ENCODE results near the gene MYO1E. TPM values are rescaled to one million over a fixed set of nuclear protein-coding genes. Genes with fewer than 3 reads are reported as not detected.

MYO1E gene
- total RNA-seq, 4 donors from 2014 or later: 49.7 to 135 (median 82.2) TPM

GRCh38 chr15:59120937-59121336 lies 251.7 kb downstream of the MYO1E start:
- no peak for TF ChIP-seq POLR2A (IDR thresholded peaks at IDR 0.05)
- TF ChIP-seq CTCF (IDR thresholded peaks at IDR 0.05): no peak
- DNase-seq: no peak
- intact Hi-C loops (cut with DNase I): no loop called here
- Histone ChIP-seq H3K36me3 (peaks cover 0 to 16% (median 0%) of the 10 kb centered on the region in 3 donors), H3K9me3 (no peaks in the 10 kb centered on the region), H3K27me3 (no peaks in the 10 kb centered on the region), H3K27ac (no peak overlapping the region), H3K4me3 (no peak overlapping the region), H3K4me1 (no peaks in the 10 kb centered on the region)
- 90 to 98% methylated on average over 5 of the region's 5 CpGs for WGBS, 2 donors

- Histone ChIP-seq H3K4me3 (no peak overlapping the region), H3K36me3 (peaks cover 0 to 23% (median 0%) of the 10 kb centered on the region in 3 donors), H3K4me1 (no peaks in the 10 kb centered on the region), H3K27ac (no peak overlapping the region), H3K9me3 (no peaks in the 10 kb centered on the region), H3K27me3 (no peaks in the 10 kb centered on the region)
- 88 to 93% methylated on average over 5 of the region's 5 CpGs for WGBS, 2 donors
- intact Hi-C loops (cut with DNase I): no loop called here
- no peak for DNase-seq
- TF ChIP-seq POLR2A (IDR thresholded peaks at IDR 0.05) (no peak), CTCF (IDR thresholded peaks at IDR 0.05) (no peak)
Observed at GRCh38 chr15:59119625-59120024, 253.0 kb downstream of the MYO1E start.

- H3K27ac ChIP-seq: no peak overlapping the region
- DNase-seq: no peak
- H3K36me3 ChIP-seq: peaks cover 0 to 29% (median 0%) of the 10 kb centered on the region in 3 donors
- TF ChIP-seq POLR2A (IDR thresholded peaks at IDR 0.05) (no peak), CTCF (IDR thresholded peaks at IDR 0.05) (no peak)
- H3K4me1 ChIP-seq: no peaks in the 10 kb centered on the region
- intact Hi-C loops (cut with DNase I): no loop called here
- 91 to 95% methylated on average over 6 of the region's 6 CpGs for WGBS, 2 donors
- no peaks in the 10 kb centered on the region for H3K27me3 ChIP-seq
- no peaks in the 10 kb centered on the region for H3K9me3 ChIP-seq
- H3K4me3 ChIP-seq: no peak overlapping the region
Observed at GRCh38 chr15:59116771-59117170, 255.9 kb downstream of the MYO1E start.

GRCh38 chr15:59116141-59116540 lies 256.5 kb downstream of the MYO1E start:
- Histone ChIP-seq H3K27me3 (no peaks in the 10 kb centered on the region), H3K9me3 (no peaks in the 10 kb centered on the region), H3K27ac (no peak overlapping the region), H3K36me3 (peaks cover 0 to 29% (median 0%) of the 10 kb centered on the region in 3 donors), H3K4me1 (no peaks in the 10 kb centered on the region), H3K4me3 (no peak overlapping the region)
- no peak for DNase-seq
- intact Hi-C loops (cut with DNase I): no loop called here
- TF ChIP-seq POLR2A (IDR thresholded peaks at IDR 0.05): no peak
- TF ChIP-seq CTCF (IDR thresholded peaks at IDR 0.05): no peak
- WGBS, 2 donors: 94 to 100% methylated on average over 1 of the region's 1 CpG

GRCh38 chr15:59115047-59115446 lies 257.6 kb downstream of the MYO1E start:
- H3K9me3 ChIP-seq: no peaks in the 10 kb centered on the region
- H3K27ac ChIP-seq: no peak overlapping the region
- DNase-seq: no peak
- no peaks in the 10 kb centered on the region for H3K4me1 ChIP-seq
- no peak overlapping the region for H3K4me3 ChIP-seq
- TF ChIP-seq POLR2A (IDR thresholded peaks at IDR 0.05): no peak
- intact Hi-C loops (cut with DNase I): no loop called here
- H3K27me3 ChIP-seq: no peaks in the 10 kb centered on the region
- WGBS, 2 donors: 83 to 94% methylated on average over 1 to 2 of the region's 2 CpGs
- H3K36me3 ChIP-seq: peaks cover 0 to 29% (median 0%) of the 10 kb centered on the region in 3 donors

GRCh38 chr15:59111251-59111650 lies 261.4 kb downstream of the MYO1E start:
- TF ChIP-seq POLR2A (IDR thresholded peaks at IDR 0.05): no peak
- no peak for TF ChIP-seq CTCF (IDR thresholded peaks at IDR 0.05)
- intact Hi-C loops (cut with DNase I): no loop called here
- H3K4me3 ChIP-seq: no peak overlapping the region
- 91 to 95% methylated on average over 4 of the region's 4 CpGs for WGBS, 2 donors
- peaks cover 0 to 17% (median 0%) of the 10 kb centered on the region in 3 donors for H3K36me3 ChIP-seq
- no peak overlapping the region for H3K27ac ChIP-seq
- H3K27me3 ChIP-seq: no peaks in the 10 kb centered on the region
- no peak for DNase-seq
- H3K9me3 ChIP-seq: no peaks in the 10 kb centered on the region
- H3K4me1 ChIP-seq: no peaks in the 10 kb centered on the region
